HUES64 (cell line): ENCODE measurements around the gene ZNF417. TPM values are rescaled to one million over a fixed set of nuclear protein-coding genes. Genes with fewer than 3 reads are reported as not detected.
"Not testable (repeated sequence)": the region's sequence is repeated elsewhere in the genome, so short reads cannot be mapped to it uniquely, and the experiment has no call there.

ENCODE experiments used
- H3K27ac ChIP-seq: 2 replicates; pipeline ENCODE4 v1.7.0; 2013; ENCODE audit warnings: low read depth, low read length, inconsistent platforms
- H3K27me3 ChIP-seq: 2 replicates; pipeline ENCODE4 v1.6.1; 2013; ENCODE audit warnings: mild to moderate bottlenecking, low read length; ENCODE audit not compliant: insufficient read depth
- H3K36me3 ChIP-seq: 2 replicates; pipeline ENCODE4 v1.6.1; 2013; ENCODE audit warnings: mild to moderate bottlenecking, low read length; ENCODE audit not compliant: insufficient read depth
- H3K4me1 ChIP-seq: 2 replicates; pipeline ENCODE4 v1.6.1; 2013; ENCODE audit warnings: mild to moderate bottlenecking, low read length, moderate library complexity; ENCODE audit not compliant: insufficient read depth
- H3K4me3 ChIP-seq: 2 replicates; pipeline ENCODE4 v1.5.1; 2013; ENCODE audit warnings: mild to moderate bottlenecking, low read length, moderate library complexity
- H3K9ac ChIP-seq: 2 replicates; pipeline ENCODE4 v1.6.1; 2013; ENCODE audit warnings: mild to moderate bottlenecking, low read depth, low read length
- H3K9me3 ChIP-seq: 2 replicates; pipeline ENCODE4 v1.6.1; 2013; ENCODE audit warnings: low read depth, low read length; ENCODE audit not compliant: insufficient read depth
- WGBS: fragments of 150-250, 120-280 bp; methylation state at CpG from one replicate; pipeline ENCODE4 v1.1.7; 2013; ENCODE audit warnings: missing lambda C conversion rate; 5-methylcytosine and 5-hydroxymethylcytosine counted together
- polyA plus RNA-seq, 2 experiments: library from polyadenylated mRNA; stranded (reverse); fragments of 50-300 nt; gene quantifications; one replicate each; pipeline ENCODE4 v1.2.3, GENCODE V29; 2013

ZNF417 gene
- 7.5 TPM for polyA plus RNA-seq (2013, experiment 1 of 2)
- polyA plus RNA-seq (2013, experiment 2 of 2): 8.1 TPM

GRCh38 chr19:57916168-57916995, at the start of gene ZNF417:
ZNF417 (minus strand) TSS chr19:57916592; CDS start chr19:57916411, 181 bp downstream.
- 1% methylated on average over 51 of the region's 51 CpGs for WGBS
- H3K27ac ChIP-seq: peak within 1 kb of the TSS; percentile 71

GRCh38 chr19:57964761-57965160, 48.4 kb upstream of the ZNF417 start:
- no peaks in the 10 kb centered on the region for H3K36me3 ChIP-seq
- H3K9ac ChIP-seq: no peak overlapping the region
- peaks cover 60% of the 10 kb centered on the region for H3K9me3 ChIP-seq
- H3K27me3 ChIP-seq: no peaks in the 10 kb centered on the region
- no peak overlapping the region for H3K4me3 ChIP-seq
- no peak overlapping the region for H3K27ac ChIP-seq
- H3K4me1 ChIP-seq: no peaks in the 10 kb centered on the region
- 85% methylated on average over 8 of the region's 8 CpGs for WGBS

More at GRCh38 chr19:57916168-57916995, at the start of gene ZNF417:
- Histone ChIP-seq H3K36me3 (peaks cover 47% of the 10 kb centered on the region), H3K9ac (peak within 1 kb of the TSS; percentile 85), H3K4me3 (peak within 1 kb of the TSS; percentile 82)
- not testable (repeated sequence) for H3K27me3 ChIP-seq, H3K4me1 ChIP-seq, H3K9me3 ChIP-seq

GRCh38 chr19:57961785-57962184, 45.4 kb upstream of the ZNF417 start:
- WGBS: 80% methylated on average over 1 of the region's 1 CpG

GRCh38 chr19:57954996-57955395, 38.6 kb upstream of the ZNF417 start:
- Histone ChIP-seq H3K9me3 (peaks cover 41% of the 10 kb centered on the region; the same call in 1 of the 2 replicates), H3K4me1 (no peaks in the 10 kb centered on the region), H3K27me3 (no peaks in the 10 kb centered on the region), H3K27ac (no peak overlapping the region), H3K9ac (no peak overlapping the region), H3K36me3 (no peaks in the 10 kb centered on the region), H3K4me3 (no peak overlapping the region)
- WGBS: 92% methylated on average over 4 of the region's 4 CpGs

More at GRCh38 chr19:57961785-57962184, 45.4 kb upstream of the ZNF417 start:
- Histone ChIP-seq H3K36me3 (no peaks in the 10 kb centered on the region), H3K4me3 (no peak overlapping the region), H3K27me3 (no peaks in the 10 kb centered on the region), H3K27ac (no peak overlapping the region), H3K4me1 (no peaks in the 10 kb centered on the region), H3K9ac (no peak overlapping the region), H3K9me3 (peaks cover 58% of the 10 kb centered on the region)

- Histone ChIP-seq H3K36me3 (no peaks in the 10 kb centered on the region), H3K27me3 (no peaks in the 10 kb centered on the region), H3K4me1 (peaks cover 5% of the 10 kb centered on the region; the same call in 1 of the 2 replicates), H3K27ac (no peak overlapping the region), H3K9ac (no peak overlapping the region), H3K4me3 (no peak overlapping the region), H3K9me3 (peaks cover 27% of the 10 kb centered on the region; the same call in 1 of the 2 replicates)
- WGBS: 90% methylated on average over 12 of the region's 12 CpGs
Measured at GRCh38 chr19:57949702-57950101, 33.3 kb upstream of the ZNF417 start.

GRCh38 chr19:57949296-57949695, 32.9 kb upstream of the ZNF417 start:
- Histone ChIP-seq H3K27ac (no peak overlapping the region), H3K4me1 (peaks cover 5% of the 10 kb centered on the region; the same call in 1 of the 2 replicates), H3K9ac (no peak overlapping the region), H3K9me3 (peaks cover 27% of the 10 kb centered on the region; the same call in 1 of the 2 replicates), H3K27me3 (no peaks in the 10 kb centered on the region), H3K4me3 (no peak overlapping the region), H3K36me3 (no peaks in the 10 kb centered on the region)
- 95% methylated on average over 24 of the region's 24 CpGs for WGBS

GRCh38 chr19:57947419-57948134, 31.2 kb upstream of the ZNF417 start, which contains the start of gene ZNF256:
ZNF256 (minus strand) TSS chr19:57947706; CDS start chr19:57947474, 232 bp downstream.
- 9% methylated on average over 54 of the region's 54 CpGs for WGBS
- H3K27ac ChIP-seq: peak within 1 kb of the TSS; percentile 73
- peak within 1 kb of the TSS; percentile 89 for H3K9ac ChIP-seq
- peaks cover 5% of the 10 kb centered on the region; the same call in 1 of the 2 replicates for H3K4me1 ChIP-seq
- H3K36me3 ChIP-seq: peaks cover 17% of the 10 kb centered on the region
- H3K9me3 ChIP-seq: peaks cover 26% of the 10 kb centered on the region; the same call in 1 of the 2 replicates
- peak within 1 kb of the TSS; percentile 93 for H3K4me3 ChIP-seq
- H3K27me3 ChIP-seq: no peaks in the 10 kb centered on the region

- 2% methylated on average over 18 of the region's 18 CpGs for WGBS
- peak overlapping the region; percentile 89 for H3K9ac ChIP-seq
- H3K27ac ChIP-seq: peak overlapping the region; percentile 73
Measured at GRCh38 chr19:57947088-57947418, 30.7 kb upstream of the ZNF417 start.

GRCh38 chr19:57946316-57946715, 29.9 kb upstream of the ZNF417 start:
- Histone ChIP-seq H3K4me1 (peaks cover 5% of the 10 kb centered on the region; the same call in 1 of the 2 replicates), H3K27me3 (no peaks in the 10 kb centered on the region), H3K36me3 (peaks cover 30% of the 10 kb centered on the region), H3K27ac (no peak overlapping the region), H3K9ac (peak overlapping the region; percentile 89), H3K4me3 (peak overlapping the region; percentile 93), H3K9me3 (peaks cover 30% of the 10 kb centered on the region; the same call in 1 of the 2 replicates)
- 93% methylated on average over 2 of the region's 2 CpGs for WGBS

More at GRCh38 chr19:57947088-57947418, 30.7 kb upstream of the ZNF417 start:
- H3K36me3 ChIP-seq: peaks cover 22% of the 10 kb centered on the region
- H3K27me3 ChIP-seq: no peaks in the 10 kb centered on the region
- H3K4me1 ChIP-seq: peaks cover 5% of the 10 kb centered on the region; the same call in 1 of the 2 replicates
- H3K9me3 ChIP-seq: peaks cover 31% of the 10 kb centered on the region; the same call in 1 of the 2 replicates
- H3K4me3 ChIP-seq: peak overlapping the region; percentile 93

- peaks cover 44% of the 10 kb centered on the region for H3K36me3 ChIP-seq
- H3K9ac ChIP-seq: no peak overlapping the region
- H3K9me3 ChIP-seq: peaks cover 17% of the 10 kb centered on the region; the same call in 1 of the 2 replicates
- H3K27me3 ChIP-seq: no peaks in the 10 kb centered on the region
- H3K4me3 ChIP-seq: no peak overlapping the region
- WGBS: 100% methylated on average over 2 of the region's 3 CpGs
- no peak overlapping the region for H3K27ac ChIP-seq
- peaks cover 5% of the 10 kb centered on the region; the same call in 1 of the 2 replicates for H3K4me1 ChIP-seq
Measured at GRCh38 chr19:57941593-57941992, 25.2 kb upstream of the ZNF417 start.

GRCh38 chr19:57935731-57936130, 19.3 kb upstream of the ZNF417 start:
- 92% methylated on average over 12 of the region's 12 CpGs for WGBS

More at GRCh38 chr19:57935731-57936130, 19.3 kb upstream of the ZNF417 start:
- H3K9me3 ChIP-seq: peaks cover 22% of the 10 kb centered on the region
- no peak overlapping the region for H3K27ac ChIP-seq
- H3K36me3 ChIP-seq: peaks cover 38% of the 10 kb centered on the region
- H3K27me3 ChIP-seq: no peaks in the 10 kb centered on the region
- no peak overlapping the region for H3K9ac ChIP-seq
- H3K4me3 ChIP-seq: peak overlapping the region; percentile 10; the same call in 1 of the 2 replicates
- no peaks in the 10 kb centered on the region for H3K4me1 ChIP-seq
